HEK293T (cell line): ENCODE data around the gene ACVR2A.

ENCODE experiments used
- CTCF ChIA-PET: fragments of 350-600 bp; formaldehyde crosslinking; extraction: SDS; loops from one replicate; lab custom pipeline; 2021; ENCODE audit warnings: antibody characterized with exemption, inconsistent platforms; lab: Yijun Ruan, JAX
- POLR2A ChIA-PET: fragments of 350-600 bp; formaldehyde crosslinking; extraction: SDS; loops from one replicate; lab custom pipeline; 2020; ENCODE audit warnings: antibody characterized with exemption, inconsistent platforms; lab: Yijun Ruan, JAX
- DNase-seq: peaks from one replicate; pipeline ENCODE4 v3.0.0; 2012; ENCODE audit warnings: mixed read lengths; ENCODE audit errors: extremely low spot score
- ARNT ChIP-seq: fragments of 450-650 bp; IDR thresholded peaks from 2 replicates; pipeline ENCODE4 v1.6.1; 2017; ENCODE audit warnings: mild to moderate bottlenecking
- BHLHE40 ChIP-seq: fragments of 450-650 bp; IDR thresholded peaks from 2 replicates; pipeline ENCODE4 v1.6.1; 2016; ENCODE audit warnings: mild to moderate bottlenecking, moderate library complexity, borderline replicate concordance
- CTBP1 ChIP-seq: fragments of 450-650 bp; IDR thresholded peaks from 2 replicates; pipeline ENCODE4 v1.6.1; 2016; ENCODE audit warnings: borderline replicate concordance
- ELF4 ChIP-seq: fragments of 450-650 bp; IDR thresholded peaks from 2 replicates; pipeline ENCODE4 v1.6.1; 2017; ENCODE audit warnings: antibody characterized with exemption
- FOXA1 ChIP-seq: fragments of 450-650 bp; IDR thresholded peaks from 2 replicates; pipeline ENCODE4 v1.6.1; 2016; ENCODE audit warnings: mild to moderate bottlenecking
- FOXK2 ChIP-seq: fragments of 450-650 bp; IDR thresholded peaks from 2 replicates; pipeline ENCODE4 v1.6.1; 2016; ENCODE audit warnings: mild to moderate bottlenecking
- FOXM1 ChIP-seq: fragments of 450-650 bp; IDR thresholded peaks from 2 replicates; pipeline ENCODE4 v1.6.1; 2017; ENCODE audit warnings: mild to moderate bottlenecking, borderline replicate concordance
- HDGF ChIP-seq: fragments of 450-650 bp; IDR thresholded peaks from 2 replicates; pipeline ENCODE4 v1.6.1; 2017; ENCODE audit warnings: antibody characterized with exemption, borderline replicate concordance
- L3MBTL2 ChIP-seq: fragments of 450-650 bp; conservative IDR thresholded peaks from 2 replicates; pipeline ENCODE4 v1.6.1; 2016; ENCODE audit warnings: mild to moderate bottlenecking
- LEF1 ChIP-seq: fragments of 450-650 bp; IDR thresholded peaks from 2 replicates; pipeline ENCODE4 v1.6.1; 2017; ENCODE audit warnings: mild to moderate bottlenecking, borderline replicate concordance
- NFRKB ChIP-seq: fragments of 450-650 bp; IDR thresholded peaks from 2 replicates; pipeline ENCODE4 v1.6.1; 2016; ENCODE audit warnings: mild to moderate bottlenecking, moderate library complexity
- SP1 ChIP-seq: fragments of 450-650 bp; IDR thresholded peaks from 2 replicates; pipeline ENCODE4 v1.6.1; 2017
- SUZ12 ChIP-seq: fragments of 450-650 bp; IDR thresholded peaks from 2 replicates; pipeline ENCODE4 v1.6.1; 2016; ENCODE audit warnings: mild to moderate bottlenecking
- TARDBP ChIP-seq: fragments of 450-650 bp; IDR thresholded peaks from 2 replicates; pipeline ENCODE4 v1.6.1; 2016
- ZNF384 ChIP-seq: fragments of 450-650 bp; IDR thresholded peaks from 2 replicates; pipeline ENCODE4 v1.6.1; 2016
- TF ChIP-seq, protein P1 (sequence below): fragments of 450-650 bp; IDR thresholded peaks from 2 replicates; pipeline ENCODE4 v1.6.1; 2016

Gene ACVR2A

DNA sequence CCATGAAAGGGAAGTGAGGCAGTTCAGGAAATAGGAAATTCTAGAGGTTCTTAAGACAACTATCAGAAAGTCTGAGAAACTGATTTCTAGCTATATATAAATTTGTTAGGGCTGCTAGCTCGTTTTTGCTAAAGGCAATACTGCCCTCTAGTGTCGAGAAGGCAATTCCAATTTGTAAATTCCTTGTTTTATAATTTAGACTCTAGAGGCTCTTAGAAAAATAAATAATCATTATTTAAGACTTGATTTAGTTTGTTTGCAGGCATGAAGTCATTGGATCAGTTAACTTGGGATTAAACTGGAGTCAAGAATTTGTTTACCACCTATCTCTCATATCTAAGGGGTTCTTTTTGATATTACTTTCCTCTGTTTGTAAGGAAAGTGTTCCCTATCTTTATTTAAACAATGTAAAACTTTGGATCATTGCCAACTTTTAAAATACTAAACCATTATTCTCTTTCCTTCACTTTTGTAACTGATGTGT lies 66.2 kb downstream of the ACVR2A start:
- no peak for TF ChIP-seq ZNF384
- no peak for TF ChIP-seq HDGF
- no peak for TF ChIP-seq ELF4
- no peak for TF ChIP-seq TARDBP
- no peak for TF ChIP-seq FOXA1
- no peak for TF ChIP-seq FOXM1
- ChIA-PET POLR2A (no interaction called here), CTCF (interaction anchor here (0.8 kb wide), 1 partner anchor 66 kb away, joined by 3 read pairs; the partner anchor contains the start of gene ACVR2A)
- DNase-seq, result peak; percentile 21

DNA sequence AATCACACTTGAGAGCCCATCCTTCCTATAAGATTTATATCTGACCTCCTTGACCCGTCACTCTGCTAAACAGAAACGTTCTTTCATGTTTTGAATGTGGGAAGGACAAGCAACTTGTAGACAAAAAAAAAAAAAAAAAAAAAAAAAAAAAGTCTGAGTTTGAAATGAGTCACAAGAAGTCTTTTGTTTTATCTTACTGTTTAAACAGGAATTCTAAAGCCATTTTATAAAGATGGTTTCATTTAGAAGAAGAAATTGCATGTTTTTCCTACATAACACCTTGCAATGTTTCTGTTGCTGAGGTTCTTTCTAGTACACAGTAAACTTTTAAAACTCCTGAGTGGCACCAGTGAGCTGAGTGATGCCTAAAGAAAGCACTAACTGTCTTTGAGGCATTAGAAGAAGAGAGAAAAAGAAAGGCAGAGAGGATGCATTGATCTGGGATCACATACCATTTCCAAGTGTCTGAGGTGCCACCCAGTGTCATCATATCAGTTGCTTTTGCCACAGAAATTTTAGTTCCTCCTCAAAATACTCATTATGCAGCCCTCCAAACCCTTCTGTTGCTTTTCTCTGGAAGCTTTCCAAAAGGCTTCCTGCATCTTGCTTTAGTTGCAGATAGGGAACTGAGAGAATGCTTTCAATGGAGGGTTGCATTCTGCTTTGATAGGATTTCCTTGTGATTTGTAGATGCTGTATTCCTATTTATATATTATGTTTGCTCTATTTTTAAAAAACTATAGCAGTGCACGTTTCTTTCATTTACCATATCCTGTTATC lies 69.1 kb downstream of the ACVR2A start:
- no peak for DNase-seq
- ChIA-PET CTCF (no interaction called here), POLR2A (no interaction called here)
- TF ChIP-seq, protein P1, sequence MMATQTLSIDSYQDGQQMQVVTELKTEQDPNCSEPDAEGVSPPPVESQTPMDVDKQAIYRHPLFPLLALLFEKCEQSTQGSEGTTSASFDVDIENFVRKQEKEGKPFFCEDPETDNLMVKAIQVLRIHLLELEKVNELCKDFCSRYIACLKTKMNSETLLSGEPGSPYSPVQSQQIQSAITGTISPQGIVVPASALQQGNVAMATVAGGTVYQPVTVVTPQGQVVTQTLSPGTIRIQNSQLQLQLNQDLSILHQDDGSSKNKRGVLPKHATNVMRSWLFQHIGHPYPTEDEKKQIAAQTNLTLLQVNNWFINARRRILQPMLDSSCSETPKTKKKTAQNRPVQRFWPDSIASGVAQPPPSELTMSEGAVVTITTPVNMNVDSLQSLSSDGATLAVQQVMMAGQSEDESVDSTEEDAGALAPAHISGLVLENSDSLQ, result no peak
- TF ChIP-seq LEF1, result no peak
- no peak for TF ChIP-seq FOXK2
- no peak for TF ChIP-seq FOXM1
- TF ChIP-seq TARDBP, result no peak
- no peak for TF ChIP-seq SUZ12
- no peak for TF ChIP-seq CTBP1
- TF ChIP-seq L3MBTL2, result no peak
- no peak for TF ChIP-seq NFRKB
- TF ChIP-seq ARNT, result no peak
- no peak for TF ChIP-seq SP1
- TF ChIP-seq HDGF, result no peak
- no peak for TF ChIP-seq FOXA1
- no peak for TF ChIP-seq ELF4
- no peak for TF ChIP-seq ZNF384

DNA sequence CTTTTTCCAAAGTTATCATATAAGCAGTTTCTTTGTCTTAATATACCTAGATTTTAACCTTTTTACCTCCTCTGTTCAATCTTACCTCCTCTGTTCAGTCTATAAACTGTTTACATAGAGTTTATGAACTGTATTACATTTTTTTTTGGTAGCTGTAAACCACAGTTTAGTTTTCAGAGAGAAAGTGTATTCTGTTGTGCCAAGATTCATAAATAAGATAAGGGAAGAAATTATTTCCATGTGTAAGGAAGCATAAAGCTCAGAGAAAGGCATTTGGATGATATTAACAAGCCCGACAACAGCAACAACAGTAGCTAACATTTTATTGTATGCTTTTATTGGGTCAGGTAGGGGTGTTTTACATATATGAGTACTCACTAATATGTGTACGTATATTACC lies 71.2 kb downstream of the ACVR2A start:
- TF ChIP-seq SUZ12, result no peak
- DNase-seq, result no peak
- ChIA-PET POLR2A (no interaction called here), CTCF (no interaction called here)

DNA sequence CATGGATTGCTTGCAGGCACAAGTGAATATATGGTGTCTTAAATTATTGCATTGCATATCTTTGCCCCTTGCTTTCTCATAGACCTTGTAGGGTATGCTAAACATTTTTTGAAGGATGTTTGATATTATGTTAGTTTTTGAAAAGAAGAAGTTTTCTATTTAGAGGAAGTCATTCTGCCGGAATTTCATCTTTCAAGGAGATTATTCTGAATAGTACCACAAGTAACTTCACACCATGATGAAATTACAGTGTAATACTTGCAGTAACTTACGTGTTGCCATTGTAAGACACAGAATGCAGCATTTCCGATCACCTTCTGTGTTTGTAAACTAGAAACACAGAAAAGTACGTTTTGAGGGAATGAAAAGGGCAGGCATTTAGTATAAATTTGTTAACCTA lies 71.9 kb downstream of the ACVR2A start:
- ChIA-PET CTCF (no interaction called here), POLR2A (no interaction called here)
- TF ChIP-seq ARNT (no peak), ELF4 (no peak), TARDBP (no peak), FOXA1 (no peak), HDGF (no peak), SUZ12 (no peak), CTBP1 (no peak), ZNF384 (no peak), SP1 (no peak), NFRKB (no peak), LEF1 (no peak), FOXM1 (no peak), BHLHE40 (no peak), FOXK2 (no peak), L3MBTL2 (no peak)
- TF ChIP-seq, protein P1, result no peak
- no peak for DNase-seq

DNA sequence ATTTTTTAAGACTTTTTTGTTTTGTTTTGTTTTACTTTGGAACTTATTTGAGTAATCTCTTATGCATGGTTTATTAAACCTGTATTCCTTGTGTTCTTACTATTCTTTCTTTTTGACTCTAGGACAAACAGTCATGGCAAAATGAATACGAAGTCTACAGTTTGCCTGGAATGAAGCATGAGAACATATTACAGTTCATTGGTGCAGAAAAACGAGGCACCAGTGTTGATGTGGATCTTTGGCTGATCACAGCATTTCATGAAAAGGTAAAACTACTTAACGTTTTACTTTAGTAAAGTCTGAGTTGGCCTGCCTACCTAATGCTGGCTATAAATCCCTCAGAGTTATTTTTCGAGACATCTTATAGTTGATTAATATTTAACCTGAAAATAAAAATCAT lies 72.3 kb downstream of the ACVR2A start:
- POLR2A ChIA-PET, result no interaction called here

DNA sequence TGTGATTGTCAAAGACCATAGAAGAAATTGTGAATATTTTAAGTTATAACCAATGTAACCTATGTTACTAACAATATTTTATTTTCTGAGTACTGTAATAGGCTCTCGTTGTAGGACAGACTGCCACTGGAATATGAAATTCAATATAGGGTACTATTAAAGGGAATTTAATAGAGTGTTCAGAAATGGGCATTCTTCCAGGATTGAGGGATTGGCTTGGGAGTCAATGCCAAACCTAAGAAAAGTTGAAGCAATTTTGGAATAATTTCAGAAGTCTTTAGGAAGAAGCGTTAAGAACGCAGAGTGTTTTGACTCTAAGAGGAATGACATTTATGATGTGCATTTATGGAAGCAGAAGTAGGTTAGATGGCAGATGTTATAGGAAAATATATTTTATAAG lies 79.0 kb downstream of the ACVR2A start:
- ChIA-PET POLR2A (no interaction called here), CTCF (no interaction called here)
- TF ChIP-seq BHLHE40 (no peak), FOXM1 (no peak), L3MBTL2 (no peak), NFRKB (no peak), TARDBP (no peak), ARNT (no peak), ELF4 (no peak)
- DNase-seq, result no peak

More for the DNA sequence above, 72.3 kb downstream of the ACVR2A start:
- DNase-seq, result no peak
- CTCF ChIA-PET, result no interaction called here
- no peak for TF ChIP-seq CTBP1
- no peak for TF ChIP-seq FOXA1
- TF ChIP-seq ZNF384, result no peak
- no peak for TF ChIP-seq LEF1
- TF ChIP-seq SUZ12, result no peak
- no peak for TF ChIP-seq NFRKB
- TF ChIP-seq TARDBP, result no peak
- no peak for TF ChIP-seq HDGF
- TF ChIP-seq L3MBTL2, result no peak
- TF ChIP-seq FOXM1, result no peak
- no peak for TF ChIP-seq SP1

DNA sequence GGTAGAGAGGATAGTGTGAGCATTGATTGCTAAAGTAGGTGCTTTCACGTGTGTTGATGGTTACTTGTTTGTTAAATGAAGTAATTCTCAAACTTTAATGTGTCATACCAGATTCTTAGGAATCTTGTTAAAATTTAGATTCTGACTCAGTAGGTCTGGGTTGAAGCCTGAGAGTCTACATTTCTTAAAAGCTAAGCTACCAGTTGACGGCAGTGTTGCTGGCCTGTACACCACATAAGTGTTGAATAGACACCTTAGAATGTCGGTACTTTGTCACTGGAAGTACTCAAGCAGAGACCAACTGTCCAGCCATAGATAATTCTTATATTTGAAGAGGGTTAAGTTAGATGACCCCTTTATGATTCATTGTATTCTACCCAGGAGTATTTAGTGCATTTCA lies 79.8 kb downstream of the ACVR2A start:
- TF ChIP-seq ELF4, result no peak
- no peak for TF ChIP-seq L3MBTL2
- no peak for TF ChIP-seq HDGF
- TF ChIP-seq FOXK2, result no peak
- no peak for TF ChIP-seq LEF1
- no peak for TF ChIP-seq SP1
- TF ChIP-seq BHLHE40, result no peak
- TF ChIP-seq CTBP1, result no peak
- no peak for TF ChIP-seq TARDBP
- no peak for TF ChIP-seq SUZ12
- no peak for TF ChIP-seq FOXM1
- TF ChIP-seq ZNF384, result no peak
- no peak for TF ChIP-seq ARNT
- TF ChIP-seq, protein P1, result no peak
- no peak for TF ChIP-seq NFRKB
- TF ChIP-seq FOXA1, result no peak
- no peak for DNase-seq
- CTCF ChIA-PET, result no interaction called here
- POLR2A ChIA-PET, result no interaction called here
